ENCODE measurements around the gene PLCD3.
A peak's percentile ranks its signal among the peaks of the same experiment; 100 is the strongest.

Gene PLCD3, protein sequence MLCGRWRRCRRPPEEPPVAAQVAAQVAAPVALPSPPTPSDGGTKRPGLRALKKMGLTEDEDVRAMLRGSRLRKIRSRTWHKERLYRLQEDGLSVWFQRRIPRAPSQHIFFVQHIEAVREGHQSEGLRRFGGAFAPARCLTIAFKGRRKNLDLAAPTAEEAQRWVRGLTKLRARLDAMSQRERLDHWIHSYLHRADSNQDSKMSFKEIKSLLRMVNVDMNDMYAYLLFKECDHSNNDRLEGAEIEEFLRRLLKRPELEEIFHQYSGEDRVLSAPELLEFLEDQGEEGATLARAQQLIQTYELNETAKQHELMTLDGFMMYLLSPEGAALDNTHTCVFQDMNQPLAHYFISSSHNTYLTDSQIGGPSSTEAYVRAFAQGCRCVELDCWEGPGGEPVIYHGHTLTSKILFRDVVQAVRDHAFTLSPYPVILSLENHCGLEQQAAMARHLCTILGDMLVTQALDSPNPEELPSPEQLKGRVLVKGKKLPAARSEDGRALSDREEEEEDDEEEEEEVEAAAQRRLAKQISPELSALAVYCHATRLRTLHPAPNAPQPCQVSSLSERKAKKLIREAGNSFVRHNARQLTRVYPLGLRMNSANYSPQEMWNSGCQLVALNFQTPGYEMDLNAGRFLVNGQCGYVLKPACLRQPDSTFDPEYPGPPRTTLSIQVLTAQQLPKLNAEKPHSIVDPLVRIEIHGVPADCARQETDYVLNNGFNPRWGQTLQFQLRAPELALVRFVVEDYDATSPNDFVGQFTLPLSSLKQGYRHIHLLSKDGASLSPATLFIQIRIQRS

DNA sequence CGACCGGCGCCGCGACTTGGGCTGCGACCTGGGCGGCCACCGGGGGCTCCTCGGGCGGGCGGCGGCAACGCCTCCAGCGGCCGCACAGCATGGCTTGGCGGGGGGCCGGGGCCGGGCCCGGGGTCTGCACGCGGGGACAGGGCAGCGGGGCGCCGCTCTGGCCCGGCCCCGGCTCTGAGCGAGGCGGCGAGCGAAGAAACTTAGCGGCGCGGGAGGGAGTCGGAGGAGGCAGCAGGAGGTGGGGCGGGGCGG, at the start of gene PLCD3:
Gene PLCD3 (minus strand): TSS at position 196 of the 252 bp plus-strand sequence. CDS start 105 bp downstream, at position 91.
- DNase-seq = no peak

DNA sequence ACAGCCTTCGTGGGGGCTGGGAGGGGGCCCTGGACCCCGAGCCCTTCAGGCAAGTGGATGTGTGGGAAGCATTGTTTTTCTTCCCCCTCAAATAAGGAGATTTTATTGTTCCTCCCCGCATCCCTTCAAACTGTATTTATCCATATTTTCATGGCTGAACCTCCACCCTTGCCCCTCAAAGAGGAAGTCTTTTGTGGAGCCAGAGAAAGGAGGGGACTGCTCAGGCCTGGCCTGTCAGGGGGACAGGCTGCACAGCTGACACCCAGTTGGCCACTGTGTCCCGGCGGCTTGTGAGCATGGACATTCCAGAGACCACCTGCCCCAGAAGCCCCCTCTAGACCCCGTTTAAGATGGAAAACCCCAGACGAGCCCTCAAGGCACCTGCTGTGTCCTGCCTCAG, 45.2 kb upstream of the PLCD3 start:
- DNase-seq = no peak

DNA sequence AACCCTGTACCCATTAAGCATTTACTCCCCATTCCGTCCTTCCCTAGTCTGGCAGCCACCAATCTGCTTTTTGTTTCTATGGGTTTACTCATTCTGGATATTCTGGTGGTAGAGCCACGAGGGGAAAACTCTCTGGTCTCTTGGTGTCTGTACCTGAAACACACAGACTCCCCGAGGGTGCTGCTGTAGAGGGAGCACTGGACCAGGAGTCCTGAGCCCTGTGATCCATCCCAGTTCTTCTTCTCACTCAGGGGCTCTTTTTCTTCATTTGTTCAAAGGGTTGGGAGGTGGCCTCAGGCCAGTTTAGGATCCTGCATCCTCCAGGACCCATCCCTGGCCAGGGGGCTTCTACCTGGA, 43.4 kb upstream of the PLCD3 start:
- no peak for DNase-seq

DNA sequence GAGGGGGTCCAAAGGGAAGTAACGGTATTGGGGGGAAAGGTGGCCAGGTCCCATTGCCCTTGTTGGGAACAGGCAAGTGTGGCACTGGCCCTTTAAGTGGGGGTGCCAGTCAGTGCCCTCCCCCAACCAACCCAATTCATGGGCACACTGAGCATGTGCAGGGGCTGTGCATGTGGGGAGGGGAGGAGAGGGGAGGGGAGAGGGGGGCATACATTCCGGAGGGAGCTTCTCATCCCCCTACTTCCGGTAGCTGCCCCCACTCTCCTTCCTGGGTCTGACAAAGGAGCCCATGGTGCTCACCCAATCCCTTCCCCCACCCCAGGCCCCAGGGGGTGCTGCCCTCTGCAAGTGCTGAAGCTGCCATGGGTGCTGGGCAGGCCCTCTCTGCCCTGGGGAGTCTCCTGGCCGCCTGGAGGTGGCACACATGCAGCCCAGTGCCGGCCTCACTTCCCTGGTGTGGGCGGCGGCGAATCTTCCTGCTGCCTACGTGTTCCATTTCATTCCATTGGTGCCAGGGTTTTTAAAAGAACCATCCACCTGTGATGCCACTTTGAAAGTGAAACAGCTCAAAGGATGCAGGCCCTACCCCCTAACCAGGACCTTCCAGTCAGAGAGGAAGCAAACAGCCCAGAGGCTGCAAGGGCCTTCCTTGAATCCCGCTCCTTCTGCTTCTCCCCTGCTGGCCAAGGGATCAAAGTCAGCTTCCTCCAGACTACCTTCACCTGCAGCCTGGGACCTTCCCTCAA, 40.4 kb upstream of the PLCD3 start:
- DNase-seq = no peak

DNA sequence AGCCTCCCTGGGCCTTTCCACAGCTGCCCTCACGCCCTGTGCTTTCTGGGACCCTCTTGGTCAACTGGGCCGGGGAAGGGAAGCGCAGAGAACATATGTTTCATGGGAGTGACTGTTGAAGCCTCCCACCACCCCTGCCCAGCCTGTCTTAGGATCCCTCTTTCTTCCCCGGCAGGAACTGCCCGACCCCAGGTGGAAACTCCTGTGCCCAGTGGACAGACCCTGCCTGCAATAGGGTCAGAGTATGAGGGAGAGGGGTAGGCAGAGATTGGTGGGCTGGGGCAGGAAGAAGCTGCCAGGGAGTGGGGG, 39.9 kb upstream of the PLCD3 start:
- DNase-seq = no peak

- no peak for DNase-seq
Observed at GRCh38 chr17:45171338-45172231, 39.3 kb upstream of the PLCD3 start.

DNA sequence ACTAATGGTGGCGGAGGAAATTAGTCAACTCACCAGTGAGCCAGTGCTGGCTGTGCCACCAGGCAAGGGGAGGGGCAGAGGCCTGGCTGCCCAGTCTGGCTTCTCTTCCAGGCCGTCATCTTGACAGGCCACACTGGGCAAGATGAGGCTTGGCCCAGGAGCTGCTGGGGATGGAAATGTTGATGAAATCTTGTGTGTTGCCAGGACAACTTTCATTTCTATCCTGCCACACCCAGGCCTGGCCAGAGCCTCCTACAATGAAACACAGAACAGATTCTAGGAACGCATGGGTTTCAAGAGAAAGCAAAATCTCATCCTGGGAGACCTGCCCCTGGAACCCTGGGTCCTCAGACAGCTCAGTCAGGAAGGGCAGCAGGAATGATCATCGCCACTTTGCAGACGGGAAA, 38.6 kb upstream of the PLCD3 start:
- DNase-seq = no peak

DNA sequence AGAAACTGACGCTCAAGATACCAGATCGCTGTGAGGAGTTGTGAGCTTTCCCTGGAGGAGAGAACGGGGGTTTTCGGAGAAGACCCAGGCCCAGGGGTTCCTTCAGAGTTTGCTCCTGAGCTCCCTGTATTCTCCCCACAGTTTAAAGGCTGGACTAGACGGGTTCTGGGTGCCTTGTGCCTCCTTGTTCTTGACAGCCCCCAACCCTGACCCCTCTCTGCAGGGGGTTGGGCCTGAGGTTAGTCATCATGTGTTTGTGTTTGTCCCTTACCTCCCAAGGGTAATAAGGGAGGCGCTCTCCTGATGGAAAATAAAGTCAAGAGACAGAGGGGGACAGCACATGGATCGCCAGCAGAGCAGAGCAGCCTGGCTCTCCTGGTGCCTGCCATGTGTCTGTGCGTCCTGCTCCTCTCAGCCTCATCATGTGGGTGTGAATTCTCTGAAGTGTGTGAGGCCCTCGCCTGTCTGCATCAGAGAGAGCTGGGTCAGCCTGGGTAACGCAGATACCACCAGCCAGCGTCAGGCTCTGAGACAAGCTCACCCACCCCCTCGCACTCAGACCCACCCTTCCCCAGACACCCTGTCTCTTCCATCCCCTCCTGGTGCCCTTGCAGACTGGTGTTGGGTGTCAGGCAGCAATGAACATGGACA, 38.1 kb upstream of the PLCD3 start:
- no peak for DNase-seq

- no peak for DNase-seq
Observed at GRCh38 chr17:45168991-45169752, 36.9 kb upstream of the PLCD3 start.

DNA sequence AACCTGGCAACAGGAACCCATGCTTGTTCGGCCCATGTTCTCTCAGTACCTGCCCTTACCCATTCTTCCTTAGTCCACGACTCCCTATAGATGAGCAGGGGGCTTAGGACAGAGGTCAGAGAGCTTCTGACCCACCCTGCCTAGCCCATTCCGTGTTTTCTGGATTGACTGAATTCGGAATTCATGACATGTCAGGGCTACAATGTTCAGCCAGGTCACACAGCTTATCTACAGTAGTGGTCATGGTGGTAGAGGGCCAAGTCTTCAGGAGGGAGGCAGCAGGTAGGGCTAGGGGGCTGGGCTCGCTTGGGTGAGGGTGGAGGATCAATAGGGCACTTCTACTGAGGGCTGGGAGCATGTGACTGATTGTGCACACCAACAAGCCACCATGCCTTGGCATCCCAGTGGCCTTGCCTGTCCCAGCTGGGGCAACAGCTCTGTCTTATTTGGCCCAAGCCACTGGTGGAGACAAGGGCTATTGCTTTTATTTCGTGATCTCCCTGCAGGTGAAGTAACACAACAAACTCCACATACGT, 32.5 kb upstream of the PLCD3 start:
- no peak for DNase-seq

DNA sequence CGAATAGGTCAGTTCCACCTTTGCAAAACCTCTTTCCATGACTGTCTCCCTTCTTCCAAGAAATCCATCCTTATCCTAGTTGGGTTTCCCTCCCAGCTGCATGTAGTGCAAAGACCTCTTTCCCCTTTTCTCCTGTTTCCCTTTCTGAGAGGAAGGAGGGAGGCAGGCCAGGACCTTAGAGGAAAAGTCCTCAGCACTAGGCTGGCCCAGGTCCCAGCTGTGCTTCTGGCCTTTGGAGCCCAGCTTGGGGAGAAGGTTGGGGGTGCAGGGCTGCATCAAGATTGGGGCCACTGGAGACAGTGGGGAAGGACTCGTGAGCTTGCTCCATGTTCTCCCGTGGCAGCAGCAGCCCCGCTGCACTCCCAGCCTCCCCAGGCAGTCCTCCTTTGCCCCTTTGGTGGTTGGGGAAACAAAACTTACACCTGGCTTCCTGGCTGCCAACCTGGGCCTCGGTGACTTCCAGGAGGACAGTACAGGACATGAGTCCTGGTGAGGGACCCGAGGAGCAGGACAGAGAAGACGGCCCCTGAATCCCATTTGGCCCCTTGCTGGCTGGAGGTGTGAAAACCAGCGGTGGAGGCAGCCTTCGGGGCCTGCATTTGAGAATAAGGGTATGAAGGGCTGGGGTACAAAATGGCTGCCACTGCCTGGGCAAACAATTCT, 29.8 kb upstream of the PLCD3 start:
- no peak for DNase-seq

- peak; percentile 99 for DNase-seq
Observed at GRCh38 chr17:45161288-45162024, 29.1 kb upstream of the PLCD3 start, which contains the start of gene HEXIM2. HEXIM2 (plus strand) TSS chr17:45161875; CDS start chr17:45162794, 919 bp downstream.

- DNase-seq = no peak
Observed at GRCh38 chr17:45160447-45161287, 28.4 kb upstream of the PLCD3 start.

DNA sequence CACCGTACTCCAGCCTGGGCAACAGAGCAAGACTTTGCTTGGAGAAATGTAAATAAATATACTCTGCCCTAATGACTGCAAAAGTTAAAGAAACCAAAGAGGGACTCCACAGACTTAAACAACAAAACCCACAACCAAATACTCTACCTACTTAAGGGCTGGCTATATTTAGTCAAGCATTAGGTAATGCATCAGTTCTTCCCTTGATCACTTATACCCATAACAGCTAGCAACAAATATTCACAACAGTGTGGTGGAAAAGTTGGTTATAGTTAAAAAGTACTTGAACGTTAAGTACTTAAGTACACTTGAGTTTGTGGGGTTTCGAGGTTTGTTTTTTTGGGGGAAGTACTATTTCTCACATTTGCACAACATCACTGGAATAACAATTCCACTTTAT, 23.9 kb upstream of the PLCD3 start:
- DNase-seq = no peak

GRCh38 chr17:45155483-45155882, 23.2 kb upstream of the PLCD3 start:
- DNase-seq = no peak

DNA sequence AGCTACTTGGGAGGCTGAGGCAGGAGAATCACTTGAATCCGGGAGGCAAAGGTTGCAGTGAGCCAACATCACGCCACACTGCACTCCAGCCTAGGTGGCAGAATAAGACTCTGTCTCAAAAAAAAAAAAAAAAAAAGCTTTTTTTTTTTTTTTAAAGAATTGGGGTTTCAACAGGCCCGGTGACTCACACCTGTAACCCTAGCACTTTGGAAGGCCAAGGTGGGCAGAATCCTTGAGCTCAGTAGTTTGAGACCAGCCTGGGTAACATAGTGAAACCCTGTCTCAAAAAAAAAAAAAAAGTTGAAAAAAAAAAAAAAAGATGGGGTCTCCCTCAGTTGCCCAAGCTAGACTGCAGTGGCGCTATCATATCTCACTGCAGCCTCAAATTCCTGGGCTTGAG, 22.7 kb upstream of the PLCD3 start:
- DNase-seq = no peak

DNA sequence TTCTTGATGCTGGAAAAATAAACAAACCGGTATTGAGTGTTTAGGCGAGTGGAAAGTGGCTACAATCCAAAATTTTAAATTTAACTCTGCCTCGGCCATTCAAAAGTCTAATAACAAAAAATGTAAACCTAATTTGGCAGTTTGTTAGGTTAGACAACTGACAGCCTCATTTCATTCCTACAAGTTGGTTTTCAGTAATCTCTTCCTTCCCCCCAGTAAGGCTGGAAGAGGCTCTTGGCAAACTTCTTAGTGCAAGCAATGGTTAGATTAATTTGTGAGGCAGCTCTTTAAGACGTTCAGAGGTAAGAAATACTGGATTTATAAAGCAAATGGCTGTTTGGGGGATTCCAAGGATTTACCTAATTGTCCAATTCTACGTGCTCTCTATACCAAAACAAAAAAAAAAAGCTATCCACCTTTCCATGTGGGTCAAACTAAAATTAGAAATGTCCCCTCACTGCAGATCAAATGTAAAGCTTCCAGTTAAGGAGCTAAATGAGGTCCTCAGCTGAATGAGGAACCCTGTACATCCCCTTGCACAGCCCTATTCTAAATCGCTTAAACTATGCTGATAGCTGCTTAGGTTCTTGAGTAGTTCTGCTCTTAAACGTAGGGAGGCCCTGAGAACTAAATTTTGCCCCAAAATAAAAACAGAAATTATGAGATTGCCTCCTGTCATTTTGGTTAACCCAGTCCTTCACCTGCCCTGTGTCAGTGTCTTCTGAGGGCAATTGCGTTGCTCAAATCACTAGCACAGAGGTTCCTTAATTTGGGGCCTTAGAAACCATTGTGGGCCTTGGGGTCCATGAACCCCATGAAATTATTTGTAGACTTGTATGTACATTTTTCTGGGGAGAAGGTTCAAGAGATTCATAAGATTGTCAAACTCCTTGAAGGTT, 18.8 kb upstream of the PLCD3 start:
- DNase-seq = no peak
